Measurements from ENCODE around the gene EPB41L2. TPM values are rescaled to one million over a fixed set of nuclear protein-coding genes. Genes with fewer than 3 reads are reported as not detected.

Gene EPB41L2
- total and polyA plus RNA-seq, 2 experiments from 2014 or later: 76.2 to 91.7 TPM

DNA sequence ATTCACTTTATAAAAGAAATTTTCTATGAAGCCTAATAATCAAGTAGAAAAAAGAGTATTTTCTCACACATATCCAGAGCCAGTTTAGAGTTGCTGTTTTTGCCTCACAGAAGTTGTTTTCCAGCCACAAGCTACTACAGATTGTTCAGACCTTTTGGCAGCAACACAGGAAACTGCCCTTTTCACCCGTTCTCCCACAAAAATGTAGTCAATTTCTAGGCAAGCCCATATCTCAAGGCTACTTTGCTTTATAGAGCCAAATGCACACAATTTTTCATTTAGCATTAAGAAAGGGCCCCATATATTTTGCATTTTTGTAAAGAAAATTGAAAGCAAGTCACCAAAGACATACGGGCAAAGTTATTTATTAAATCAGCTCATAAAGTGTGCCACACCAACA lies 49.5 kb downstream of the EPB41L2 start:
- H3K79me2 ChIP-seq (replicated peaks; ENCODE audit: insufficient read depth): peaks cover 60% of the 10 kb centered on the region

More for the DNA sequence above, 49.5 kb downstream of the EPB41L2 start:
- Histone ChIP-seq H3K36me3 (ENCODE audit: insufficient read depth) (0 out of 2 replicates have a peak, but pooled peaks cover 4% of the 10 kb centered on the region), H3K9me2 (ENCODE audit: insufficient read depth) (no peaks in the 10 kb centered on the region), H3K4me1 (ENCODE audit: insufficient read depth) (peaks cover 17% of the 10 kb centered on the region), H2AFZ (no peak overlapping the region), H3K4me2 (no peak overlapping the region), H4K20me1 (replicated peaks; ENCODE audit: insufficient read depth) (no peaks in the 10 kb centered on the region), H3K27me3 (ENCODE audit: insufficient read depth) (no peaks in the 10 kb centered on the region), H3K27ac (ENCODE audit: low read depth) (no peak overlapping the region), H3F3A (replicated peaks; ENCODE audit: low read depth) (no peaks in the 10 kb centered on the region), H3K4me3 (no peak overlapping the region)
- H3K27me3 Mint-ChIP-seq (ENCODE audit: insufficient read depth, low read depth, poor library complexity): no peaks in the 10 kb centered on the region
- H3K9me3 Mint-ChIP-seq: peaks cover 21% of the 10 kb centered on the region
- TF ChIP-seq ZNF114 (CRISPR knock-in tag; IDR thresholded peaks at IDR 0.05): no peak
- no peak for TF ChIP-seq JUNB (IDR thresholded peaks at IDR 0.05; ENCODE audit: unreplicated experiment)
- TF ChIP-seq, protein P1, sequence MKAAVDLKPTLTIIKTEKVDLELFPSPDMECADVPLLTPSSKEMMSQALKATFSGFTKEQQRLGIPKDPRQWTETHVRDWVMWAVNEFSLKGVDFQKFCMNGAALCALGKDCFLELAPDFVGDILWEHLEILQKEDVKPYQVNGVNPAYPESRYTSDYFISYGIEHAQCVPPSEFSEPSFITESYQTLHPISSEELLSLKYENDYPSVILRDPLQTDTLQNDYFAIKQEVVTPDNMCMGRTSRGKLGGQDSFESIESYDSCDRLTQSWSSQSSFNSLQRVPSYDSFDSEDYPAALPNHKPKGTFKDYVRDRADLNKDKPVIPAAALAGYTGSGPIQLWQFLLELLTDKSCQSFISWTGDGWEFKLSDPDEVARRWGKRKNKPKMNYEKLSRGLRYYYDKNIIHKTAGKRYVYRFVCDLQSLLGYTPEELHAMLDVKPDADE (IDR thresholded peaks at IDR 0.05): no peak
- TF ChIP-seq, protein P2, sequence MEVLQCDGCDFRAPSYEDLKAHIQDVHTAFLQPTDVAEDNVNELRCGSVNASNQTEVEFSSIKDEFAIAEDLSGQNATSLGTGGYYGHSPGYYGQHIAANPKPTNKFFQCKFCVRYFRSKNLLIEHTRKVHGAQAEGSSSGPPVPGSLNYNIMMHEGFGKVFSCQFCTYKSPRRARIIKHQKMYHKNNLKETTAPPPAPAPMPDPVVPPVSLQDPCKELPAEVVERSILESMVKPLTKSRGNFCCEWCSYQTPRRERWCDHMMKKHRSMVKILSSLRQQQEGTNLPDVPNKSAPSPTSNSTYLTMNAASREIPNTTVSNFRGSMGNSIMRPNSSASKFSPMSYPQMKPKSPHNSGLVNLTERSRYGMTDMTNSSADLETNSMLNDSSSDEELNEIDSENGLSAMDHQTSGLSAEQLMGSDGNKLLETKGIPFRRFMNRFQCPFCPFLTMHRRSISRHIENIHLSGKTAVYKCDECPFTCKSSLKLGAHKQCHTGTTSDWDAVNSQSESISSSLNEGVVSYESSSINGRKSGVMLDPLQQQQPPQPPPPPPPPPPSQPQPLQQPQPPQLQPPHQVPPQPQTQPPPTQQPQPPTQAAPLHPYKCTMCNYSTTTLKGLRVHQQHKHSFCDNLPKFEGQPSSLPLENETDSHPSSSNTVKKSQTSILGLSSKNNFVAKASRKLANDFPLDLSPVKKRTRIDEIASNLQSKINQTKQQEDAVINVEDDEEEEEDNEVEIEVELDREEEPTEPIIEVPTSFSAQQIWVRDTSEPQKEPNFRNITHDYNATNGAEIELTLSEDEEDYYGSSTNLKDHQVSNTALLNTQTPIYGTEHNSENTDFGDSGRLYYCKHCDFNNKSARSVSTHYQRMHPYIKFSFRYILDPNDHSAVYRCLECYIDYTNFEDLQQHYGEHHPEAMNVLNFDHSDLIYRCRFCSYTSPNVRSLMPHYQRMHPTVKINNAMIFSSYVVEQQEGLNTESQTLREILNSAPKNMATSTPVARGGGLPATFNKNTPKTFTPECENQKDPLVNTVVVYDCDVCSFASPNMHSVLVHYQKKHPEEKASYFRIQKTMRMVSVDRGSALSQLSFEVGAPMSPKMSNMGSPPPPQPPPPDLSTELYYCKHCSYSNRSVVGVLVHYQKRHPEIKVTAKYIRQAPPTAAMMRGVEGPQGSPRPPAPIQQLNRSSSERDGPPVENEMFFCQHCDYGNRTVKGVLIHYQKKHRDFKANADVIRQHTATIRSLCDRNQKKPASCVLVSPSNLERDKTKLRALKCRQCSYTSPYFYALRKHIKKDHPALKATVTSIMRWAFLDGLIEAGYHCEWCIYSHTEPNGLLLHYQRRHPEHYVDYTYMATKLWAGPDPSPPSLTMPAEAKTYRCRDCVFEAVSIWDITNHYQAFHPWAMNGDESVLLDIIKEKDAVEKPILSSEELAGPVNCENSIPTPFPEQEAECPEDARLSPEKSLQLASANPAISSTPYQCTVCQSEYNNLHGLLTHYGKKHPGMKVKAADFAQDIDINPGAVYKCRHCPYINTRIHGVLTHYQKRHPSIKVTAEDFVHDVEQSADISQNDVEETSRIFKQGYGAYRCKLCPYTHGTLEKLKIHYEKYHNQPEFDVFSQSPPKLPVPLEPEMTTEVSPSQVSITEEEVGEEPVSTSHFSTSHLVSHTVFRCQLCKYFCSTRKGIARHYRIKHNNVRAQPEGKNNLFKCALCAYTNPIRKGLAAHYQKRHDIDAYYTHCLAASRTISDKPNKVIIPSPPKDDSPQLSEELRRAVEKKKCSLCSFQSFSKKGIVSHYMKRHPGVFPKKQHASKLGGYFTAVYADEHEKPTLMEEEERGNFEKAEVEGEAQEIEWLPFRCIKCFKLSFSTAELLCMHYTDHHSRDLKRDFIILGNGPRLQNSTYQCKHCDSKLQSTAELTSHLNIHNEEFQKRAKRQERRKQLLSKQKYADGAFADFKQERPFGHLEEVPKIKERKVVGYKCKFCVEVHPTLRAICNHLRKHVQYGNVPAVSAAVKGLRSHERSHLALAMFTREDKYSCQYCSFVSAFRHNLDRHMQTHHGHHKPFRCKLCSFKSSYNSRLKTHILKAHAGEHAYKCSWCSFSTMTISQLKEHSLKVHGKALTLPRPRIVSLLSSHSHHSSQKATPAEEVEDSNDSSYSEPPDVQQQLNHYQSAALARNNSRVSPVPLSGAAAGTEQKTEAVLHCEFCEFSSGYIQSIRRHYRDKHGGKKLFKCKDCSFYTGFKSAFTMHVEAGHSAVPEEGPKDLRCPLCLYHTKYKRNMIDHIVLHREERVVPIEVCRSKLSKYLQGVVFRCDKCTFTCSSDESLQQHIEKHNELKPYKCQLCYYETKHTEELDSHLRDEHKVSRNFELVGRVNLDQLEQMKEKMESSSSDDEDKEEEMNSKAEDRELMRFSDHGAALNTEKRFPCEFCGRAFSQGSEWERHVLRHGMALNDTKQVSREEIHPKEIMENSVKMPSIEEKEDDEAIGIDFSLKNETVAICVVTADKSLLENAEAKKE (CRISPR knock-in tag; IDR thresholded peaks at IDR 0.05): no peak
- no peak for TF ChIP-seq POLR2AphosphoS5 (IDR thresholded peaks at IDR 0.05; ENCODE audit: low read depth)
- TF ChIP-seq STAT1 (IDR thresholded peaks at IDR 0.05; ENCODE audit: unreplicated experiment): no peak
- no peak for TF ChIP-seq CREB1 (CRISPR knock-in tag; IDR thresholded peaks at IDR 0.05; ENCODE audit: low read depth)
- TF ChIP-seq, protein P3, sequence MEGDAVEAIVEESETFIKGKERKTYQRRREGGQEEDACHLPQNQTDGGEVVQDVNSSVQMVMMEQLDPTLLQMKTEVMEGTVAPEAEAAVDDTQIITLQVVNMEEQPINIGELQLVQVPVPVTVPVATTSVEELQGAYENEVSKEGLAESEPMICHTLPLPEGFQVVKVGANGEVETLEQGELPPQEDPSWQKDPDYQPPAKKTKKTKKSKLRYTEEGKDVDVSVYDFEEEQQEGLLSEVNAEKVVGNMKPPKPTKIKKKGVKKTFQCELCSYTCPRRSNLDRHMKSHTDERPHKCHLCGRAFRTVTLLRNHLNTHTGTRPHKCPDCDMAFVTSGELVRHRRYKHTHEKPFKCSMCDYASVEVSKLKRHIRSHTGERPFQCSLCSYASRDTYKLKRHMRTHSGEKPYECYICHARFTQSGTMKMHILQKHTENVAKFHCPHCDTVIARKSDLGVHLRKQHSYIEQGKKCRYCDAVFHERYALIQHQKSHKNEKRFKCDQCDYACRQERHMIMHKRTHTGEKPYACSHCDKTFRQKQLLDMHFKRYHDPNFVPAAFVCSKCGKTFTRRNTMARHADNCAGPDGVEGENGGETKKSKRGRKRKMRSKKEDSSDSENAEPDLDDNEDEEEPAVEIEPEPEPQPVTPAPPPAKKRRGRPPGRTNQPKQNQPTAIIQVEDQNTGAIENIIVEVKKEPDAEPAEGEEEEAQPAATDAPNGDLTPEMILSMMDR (conservative IDR thresholded peaks at IDR 0.05; ENCODE audit: low read depth in 2 of 2): no peak
- TF ChIP-seq NANOG (IDR thresholded peaks at IDR 0.05; ENCODE audit: borderline replicate concordance): no peak
- no peak for ATAC-seq
- peaks cover 24% of the 10 kb centered on the region for H3K4me1 Mint-ChIP-seq
- H3K36me3 Mint-ChIP-seq (ENCODE audit: low read depth): peaks cover 24% of the 10 kb centered on the region
- peak overlapping the region; percentile 71 for H3K27ac Mint-ChIP-seq
- H3K4me3 Mint-ChIP-seq: no peak overlapping the region
- DNase-seq (ENCODE audit: low spot score): no peak

Measured in GM23338 (cell line).